BE2C (cell line): ENCODE data around the gene RGS6.

Source experiments
- DNase-seq: peaks from one replicate; pipeline ENCODE4 v3.0.0-alpha.2; 2020
- H3K27me3 ChIP-seq: fragments of 250-450 bp; sonication (Bioruptor Pico); 2 replicates; pipeline ENCODE4 v1.5.1; 2020; ENCODE audit warnings: mild to moderate bottlenecking
- H3K36me3 ChIP-seq: fragments of 250-450 bp; sonication (Bioruptor Pico); 2 replicates; pipeline ENCODE4 v1.5.1; 2020; ENCODE audit warnings: mild to moderate bottlenecking
- H3K4me1 ChIP-seq: fragments of 250-450 bp; sonication (Bioruptor Pico); 2 replicates; pipeline ENCODE4 v1.5.1; 2020
- H3K4me3 ChIP-seq: 2 replicates; pipeline ENCODE4 v1.5.1; 2011; ENCODE audit warnings: low read depth, low read length
- H3K9me3 ChIP-seq: fragments of 250-450 bp; sonication (Bioruptor Pico); 2 replicates; pipeline ENCODE4 v1.5.1; 2020
- TF ChIP-seq, protein P1 (sequence below): IDR thresholded peaks from 2 replicates; pipeline ENCODE4 v1.5.1; 2012; ENCODE audit warnings: mild to moderate bottlenecking, low read depth, low read length

The RGS6 gene

DNA sequence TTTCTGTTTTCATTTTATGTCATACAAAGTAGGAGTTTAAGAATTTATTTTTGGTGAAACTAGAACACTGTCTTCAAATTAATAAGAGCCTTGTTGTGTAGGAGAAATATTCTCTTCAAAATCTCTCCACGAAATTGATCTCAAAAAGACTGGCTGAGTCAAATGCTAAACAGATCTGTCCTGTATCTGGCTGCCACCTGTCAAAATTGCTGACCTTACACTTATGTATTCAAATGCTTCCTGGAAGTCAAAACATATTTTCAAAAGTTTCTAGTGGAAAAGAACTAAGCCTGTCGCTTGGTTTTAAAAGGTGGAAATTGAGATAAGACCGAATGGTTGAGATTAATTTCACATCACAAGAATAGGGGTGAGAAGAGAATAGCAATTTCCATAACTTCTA, 121.4 kb downstream of the RGS6 start:
- TF ChIP-seq, protein P1, sequence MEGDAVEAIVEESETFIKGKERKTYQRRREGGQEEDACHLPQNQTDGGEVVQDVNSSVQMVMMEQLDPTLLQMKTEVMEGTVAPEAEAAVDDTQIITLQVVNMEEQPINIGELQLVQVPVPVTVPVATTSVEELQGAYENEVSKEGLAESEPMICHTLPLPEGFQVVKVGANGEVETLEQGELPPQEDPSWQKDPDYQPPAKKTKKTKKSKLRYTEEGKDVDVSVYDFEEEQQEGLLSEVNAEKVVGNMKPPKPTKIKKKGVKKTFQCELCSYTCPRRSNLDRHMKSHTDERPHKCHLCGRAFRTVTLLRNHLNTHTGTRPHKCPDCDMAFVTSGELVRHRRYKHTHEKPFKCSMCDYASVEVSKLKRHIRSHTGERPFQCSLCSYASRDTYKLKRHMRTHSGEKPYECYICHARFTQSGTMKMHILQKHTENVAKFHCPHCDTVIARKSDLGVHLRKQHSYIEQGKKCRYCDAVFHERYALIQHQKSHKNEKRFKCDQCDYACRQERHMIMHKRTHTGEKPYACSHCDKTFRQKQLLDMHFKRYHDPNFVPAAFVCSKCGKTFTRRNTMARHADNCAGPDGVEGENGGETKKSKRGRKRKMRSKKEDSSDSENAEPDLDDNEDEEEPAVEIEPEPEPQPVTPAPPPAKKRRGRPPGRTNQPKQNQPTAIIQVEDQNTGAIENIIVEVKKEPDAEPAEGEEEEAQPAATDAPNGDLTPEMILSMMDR, result no peak

DNA sequence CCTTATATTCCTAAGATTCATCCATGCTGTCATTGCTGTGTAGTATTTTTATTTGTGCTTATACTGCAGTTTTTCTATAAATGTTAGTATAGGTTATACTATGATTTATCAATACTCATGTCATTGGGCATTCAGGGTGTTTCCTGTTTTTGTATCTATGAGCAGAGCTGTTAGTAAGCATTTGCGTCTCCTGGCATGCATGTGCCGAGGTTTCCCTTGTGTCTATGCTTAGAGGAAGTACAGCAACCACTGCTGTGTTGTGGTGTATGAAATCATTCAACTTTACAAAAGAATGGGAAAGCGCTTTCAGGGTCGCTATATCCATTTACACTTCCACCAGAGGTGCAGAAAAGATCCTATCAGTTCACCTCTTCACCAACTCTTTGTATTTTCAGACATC, 122.7 kb downstream of the RGS6 start:
- Histone ChIP-seq H3K36me3 (no peaks in the 10 kb centered on the region), H3K27me3 (peaks cover 19% of the 10 kb centered on the region)
- no peak for DNase-seq

More for the DNA sequence above, 121.4 kb downstream of the RGS6 start:
- Histone ChIP-seq H3K9me3 (no peaks in the 10 kb centered on the region), H3K4me3 (no peak overlapping the region), H3K36me3 (no peaks in the 10 kb centered on the region), H3K27me3 (peaks cover 19% of the 10 kb centered on the region), H3K4me1 (no peaks in the 10 kb centered on the region)
- no peak for DNase-seq

DNA sequence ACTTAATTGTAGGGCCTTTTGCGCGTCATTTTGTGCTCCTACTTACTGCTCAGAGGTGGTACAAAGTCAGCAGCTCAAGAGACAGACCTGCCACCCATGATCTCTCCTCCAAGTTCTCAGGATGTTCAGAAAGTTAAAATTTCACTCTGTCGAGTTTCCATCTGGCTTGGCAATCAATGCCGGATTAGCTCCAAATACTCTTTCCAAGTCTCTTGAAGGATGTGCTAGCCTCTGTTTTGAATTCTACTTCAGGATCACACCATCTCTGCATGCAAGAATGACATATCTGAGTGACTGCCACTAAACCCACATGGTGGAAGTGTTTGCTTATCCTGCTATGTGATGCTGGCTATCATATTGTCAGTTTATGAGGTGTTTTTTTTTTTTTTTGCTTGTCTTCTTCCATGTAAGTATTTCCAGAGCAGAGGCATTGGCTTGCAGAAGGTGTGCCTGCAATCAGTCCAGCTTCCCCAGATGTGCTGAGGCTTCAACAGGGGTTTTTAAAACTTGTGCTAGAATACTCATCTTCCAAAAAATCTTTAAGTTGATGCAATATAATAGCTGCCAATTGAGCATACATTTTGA, 125.6 kb downstream of the RGS6 start:
- DNase-seq, result no peak
- Histone ChIP-seq H3K4me3 (no peak overlapping the region), H3K9me3 (no peaks in the 10 kb centered on the region), H3K4me1 (no peaks in the 10 kb centered on the region), H3K36me3 (no peaks in the 10 kb centered on the region), H3K27me3 (peaks cover 7% of the 10 kb centered on the region)
- TF ChIP-seq, protein P1, result no peak

More for the DNA sequence above, 122.7 kb downstream of the RGS6 start:
- Histone ChIP-seq H3K4me1 (no peaks in the 10 kb centered on the region), H3K9me3 (no peaks in the 10 kb centered on the region), H3K4me3 (no peak overlapping the region)
- TF ChIP-seq, protein P1, result no peak

DNA sequence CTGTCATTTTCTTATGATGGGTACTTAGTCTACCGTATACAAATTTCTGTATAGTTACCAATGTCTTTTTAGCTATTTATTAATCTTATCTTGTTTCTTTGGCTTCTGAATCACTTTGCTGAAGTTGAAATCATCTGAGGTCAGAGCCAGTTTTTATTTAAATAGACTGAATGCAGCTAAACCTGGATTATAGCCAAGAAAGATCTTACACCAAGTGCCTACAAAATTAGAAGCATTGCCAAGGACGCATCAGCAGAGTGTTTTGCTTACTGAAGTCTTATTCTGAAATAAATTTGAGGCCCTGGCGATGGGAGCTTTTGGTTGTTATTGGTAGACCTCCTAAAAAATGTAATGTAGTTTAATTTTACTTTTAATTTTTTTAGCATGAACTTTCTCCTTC, 128.2 kb downstream of the RGS6 start:
- DNase-seq, result no peak
- H3K36me3 ChIP-seq, result no peaks in the 10 kb centered on the region
- H3K9me3 ChIP-seq, result no peaks in the 10 kb centered on the region
- peaks cover 4% of the 10 kb centered on the region; the same call in 1 of the 2 replicates for H3K27me3 ChIP-seq
- TF ChIP-seq, protein P1, result no peak
- no peak overlapping the region for H3K4me3 ChIP-seq
- no peaks in the 10 kb centered on the region for H3K4me1 ChIP-seq

DNA sequence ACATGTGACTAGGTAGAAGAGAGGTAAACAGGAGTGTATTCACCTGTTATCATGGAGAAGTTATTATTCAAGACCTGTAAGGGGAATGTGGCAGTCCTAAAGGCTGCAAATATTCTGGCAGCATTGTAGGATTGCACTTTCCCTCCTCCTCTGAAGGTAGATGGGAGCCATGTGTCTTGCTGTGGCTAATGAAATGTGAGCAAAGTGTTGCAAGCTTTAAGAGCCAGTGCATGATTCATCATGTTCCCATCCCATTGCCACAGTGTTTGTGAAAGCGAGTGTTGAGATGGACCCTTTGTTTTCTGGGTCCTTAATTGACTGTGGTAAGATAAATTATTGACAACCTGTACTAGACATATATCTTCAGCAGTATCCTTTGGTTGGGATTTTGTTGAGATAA, 128.7 kb downstream of the RGS6 start:
- Histone ChIP-seq H3K27me3 (peaks cover 4% of the 10 kb centered on the region; the same call in 1 of the 2 replicates), H3K9me3 (no peaks in the 10 kb centered on the region), H3K4me3 (no peak overlapping the region), H3K36me3 (no peaks in the 10 kb centered on the region), H3K4me1 (no peaks in the 10 kb centered on the region)
- TF ChIP-seq, protein P1, result no peak
- no peak for DNase-seq

DNA sequence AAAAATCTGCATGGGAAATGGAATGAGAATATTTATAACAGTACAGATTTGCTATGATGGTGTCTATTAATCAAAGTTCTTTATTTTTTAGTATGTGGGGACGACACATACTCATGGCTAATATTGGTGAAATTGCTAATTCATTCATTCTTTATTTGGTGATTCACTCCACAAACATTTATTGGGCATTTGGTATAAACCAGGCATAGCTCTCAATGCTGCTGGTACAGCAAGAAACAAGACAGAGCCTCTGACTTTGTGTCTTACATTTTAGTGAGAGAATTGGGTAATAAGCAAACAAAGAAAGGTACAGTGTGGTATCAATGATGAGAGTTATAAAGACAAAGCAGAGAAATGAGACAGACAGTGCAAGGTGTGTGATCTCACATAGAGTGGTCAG, 129.5 kb downstream of the RGS6 start:
- Histone ChIP-seq H3K4me3 (no peak overlapping the region), H3K4me1 (no peaks in the 10 kb centered on the region), H3K36me3 (no peaks in the 10 kb centered on the region), H3K9me3 (no peaks in the 10 kb centered on the region), H3K27me3 (0 out of 2 replicates have a peak, but pooled peaks cover 4% of the 10 kb centered on the region)
- no peak for DNase-seq
- TF ChIP-seq, protein P1, result no peak
